ENCODE data around the gene AJAP1.
A peak's percentile ranks its signal among the peaks of the same experiment; 100 is the strongest.
"Not testable (repeated sequence)": the region's sequence is repeated elsewhere in the genome, so short reads cannot be mapped to it uniquely, and the experiment has no call there.

The AJAP1 gene, protein sequence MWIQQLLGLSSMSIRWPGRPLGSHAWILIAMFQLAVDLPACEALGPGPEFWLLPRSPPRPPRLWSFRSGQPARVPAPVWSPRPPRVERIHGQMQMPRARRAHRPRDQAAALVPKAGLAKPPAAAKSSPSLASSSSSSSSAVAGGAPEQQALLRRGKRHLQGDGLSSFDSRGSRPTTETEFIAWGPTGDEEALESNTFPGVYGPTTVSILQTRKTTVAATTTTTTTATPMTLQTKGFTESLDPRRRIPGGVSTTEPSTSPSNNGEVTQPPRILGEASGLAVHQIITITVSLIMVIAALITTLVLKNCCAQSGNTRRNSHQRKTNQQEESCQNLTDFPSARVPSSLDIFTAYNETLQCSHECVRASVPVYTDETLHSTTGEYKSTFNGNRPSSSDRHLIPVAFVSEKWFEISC

DNA sequence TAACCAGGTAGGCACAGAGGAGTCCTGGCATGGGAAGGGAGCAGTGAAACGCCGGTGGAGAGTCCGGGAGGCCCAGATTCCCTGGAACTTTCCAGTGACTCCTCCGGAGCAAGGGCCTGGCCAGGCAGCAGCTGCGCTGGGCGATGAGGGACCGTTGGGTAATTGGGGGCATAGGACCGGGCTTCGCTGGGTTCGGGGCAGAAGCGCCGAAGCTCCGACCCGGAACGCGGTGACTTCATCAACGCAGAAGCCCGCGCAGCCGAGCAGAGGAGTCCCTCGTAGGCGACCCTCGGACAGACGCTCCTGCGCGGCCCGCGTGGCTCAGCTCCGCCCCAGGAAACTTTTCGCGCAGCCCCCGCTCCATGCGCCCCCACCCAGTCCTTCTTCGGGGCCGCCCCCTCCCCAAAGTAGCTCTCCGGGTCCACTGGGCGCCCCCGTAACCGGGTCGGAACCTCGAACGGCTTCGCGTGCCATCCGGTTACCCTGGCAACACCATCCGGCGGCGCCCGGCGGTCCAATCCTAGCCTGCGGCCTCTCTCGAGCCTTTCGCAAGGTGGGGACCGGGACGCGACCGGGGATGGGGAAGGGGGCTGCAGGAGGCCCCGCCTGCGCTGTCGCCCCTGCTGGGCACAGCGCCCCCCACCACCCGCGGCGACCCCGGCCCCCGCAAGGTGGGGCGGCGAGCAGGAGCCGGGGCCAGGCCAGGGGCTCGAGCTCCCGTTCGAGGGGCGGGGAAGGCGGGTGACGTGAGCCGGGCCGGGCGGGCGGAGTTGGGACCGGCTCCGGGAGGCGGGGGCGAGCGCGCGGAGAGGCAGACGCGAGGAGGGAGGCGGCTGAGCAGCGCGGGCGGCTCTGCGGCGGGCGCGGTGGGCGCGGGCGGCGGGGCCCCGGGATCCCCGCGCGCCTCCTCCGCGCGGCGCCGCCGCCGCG is at the start of gene AJAP1:
Gene AJAP1 (plus strand): TSS at position 814 of the 930 bp plus-strand sequence. CDS start 817 bp downstream, outside the sequence.
- peak; percentile 66 for DNase-seq

DNA sequence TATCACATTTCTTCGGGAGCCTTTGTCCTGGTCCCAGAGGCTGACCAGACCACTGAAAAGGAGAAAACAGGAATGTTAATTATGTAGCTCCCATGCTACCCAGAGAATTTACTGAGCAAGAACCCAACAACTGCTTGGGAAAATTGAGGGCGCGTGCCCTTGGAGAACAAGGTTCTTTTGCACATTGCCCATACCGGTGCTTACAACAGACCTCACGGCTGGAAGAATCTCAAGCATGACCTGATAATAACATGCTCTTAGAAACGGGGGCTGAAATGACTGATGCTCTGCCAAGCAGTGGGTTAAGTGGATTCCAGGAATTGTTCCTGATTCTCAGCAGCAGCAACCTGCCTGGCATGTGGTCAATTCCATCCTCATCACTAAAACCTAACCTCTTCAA is 49.3 kb upstream of the AJAP1 start:
- DNase-seq, result peak; percentile 44

DNA sequence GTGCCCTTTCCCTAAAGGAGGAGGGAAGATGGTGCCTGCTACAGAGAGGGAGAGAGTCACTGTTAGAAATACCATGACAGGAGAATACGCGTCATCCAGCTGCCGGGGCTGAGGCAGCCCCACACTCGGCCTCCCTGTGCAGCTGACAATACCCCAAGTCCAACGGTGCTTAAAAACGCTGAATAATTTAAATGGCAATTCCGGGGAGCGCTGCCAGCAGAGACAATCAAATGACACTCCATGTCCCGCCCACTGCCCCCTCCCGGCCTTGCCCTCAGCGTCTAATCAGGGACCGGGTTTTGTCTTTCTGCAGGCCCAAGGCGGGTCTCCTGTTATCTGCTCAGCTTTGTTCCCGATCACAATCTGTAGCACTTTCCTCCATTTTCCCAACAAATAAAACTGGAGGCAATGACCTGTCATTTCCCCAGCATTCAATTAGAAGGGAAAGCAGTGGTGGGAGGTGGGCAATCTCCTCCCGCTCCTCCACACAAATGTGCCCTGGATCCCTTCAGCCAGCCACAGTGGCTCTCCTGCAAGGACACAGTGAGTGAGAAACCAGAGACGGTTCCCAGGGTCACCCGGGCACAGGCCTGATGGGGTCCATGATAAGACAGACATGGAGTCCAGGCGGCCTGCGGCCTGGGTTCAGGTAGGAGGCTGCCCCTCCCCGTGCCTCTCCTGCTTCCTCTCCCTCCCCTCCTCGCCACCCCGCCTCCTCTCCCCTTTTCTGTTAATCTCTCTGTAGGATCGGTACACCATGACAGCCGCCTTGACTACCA is 42.7 kb upstream of the AJAP1 start:
- peak; percentile 35 for DNase-seq

DNA sequence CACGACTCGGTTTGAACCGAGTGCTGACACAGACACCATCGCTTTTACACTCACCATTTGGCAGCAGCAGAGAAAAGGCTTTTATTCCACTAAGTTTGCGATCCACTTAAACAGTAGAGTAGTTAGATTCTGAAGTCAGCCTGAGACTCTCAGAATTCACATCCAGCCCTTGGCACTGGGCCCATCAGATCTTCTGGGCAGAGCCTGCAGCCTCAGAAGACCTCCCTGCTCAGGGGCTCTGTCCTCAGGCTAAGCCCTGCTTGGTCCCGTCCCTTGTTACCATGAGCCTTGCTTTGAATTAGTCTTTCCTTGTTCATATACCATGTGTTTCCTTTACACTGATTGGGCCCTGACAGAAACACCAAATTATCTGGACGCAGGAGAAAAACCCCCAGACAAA is 41.4 kb upstream of the AJAP1 start:
- DNase-seq, result no peak

DNA sequence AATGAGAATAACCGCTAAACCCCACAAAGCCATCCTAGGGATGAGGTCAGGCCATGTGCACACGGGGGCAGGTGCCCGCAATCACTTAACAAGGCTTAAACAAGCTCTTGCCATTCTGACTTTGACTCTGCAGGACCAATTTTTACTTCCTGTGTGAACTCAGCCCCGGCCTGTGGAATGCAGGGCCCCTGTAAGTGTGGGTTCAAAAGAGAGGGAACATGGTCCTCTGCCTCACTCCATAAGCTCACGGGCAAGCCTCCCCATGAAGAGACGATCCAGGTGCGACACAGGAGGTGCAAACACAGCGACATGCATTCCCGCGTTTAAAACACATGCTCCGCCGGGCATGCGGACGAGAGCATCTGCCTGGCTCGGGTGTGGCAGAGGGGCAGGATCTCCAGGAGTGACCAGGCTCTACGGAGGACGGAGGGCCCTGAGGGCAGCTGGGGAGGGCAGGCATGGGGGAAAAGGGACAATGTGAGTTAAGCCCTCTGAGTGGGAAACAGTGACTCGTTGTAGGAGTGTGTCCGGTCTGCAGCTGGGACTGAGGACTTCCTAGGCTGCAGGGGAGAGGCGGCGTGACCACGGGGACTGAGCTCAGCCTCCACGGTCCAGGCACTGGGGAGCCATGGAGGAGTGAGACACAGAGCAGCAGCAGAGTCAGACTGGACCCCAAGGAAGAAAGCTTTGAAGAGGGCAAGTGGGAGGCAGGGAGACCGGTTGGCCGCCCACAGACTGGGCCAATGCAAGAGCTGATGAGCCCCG is 40.6 kb upstream of the AJAP1 start:
- no peak for DNase-seq

DNA sequence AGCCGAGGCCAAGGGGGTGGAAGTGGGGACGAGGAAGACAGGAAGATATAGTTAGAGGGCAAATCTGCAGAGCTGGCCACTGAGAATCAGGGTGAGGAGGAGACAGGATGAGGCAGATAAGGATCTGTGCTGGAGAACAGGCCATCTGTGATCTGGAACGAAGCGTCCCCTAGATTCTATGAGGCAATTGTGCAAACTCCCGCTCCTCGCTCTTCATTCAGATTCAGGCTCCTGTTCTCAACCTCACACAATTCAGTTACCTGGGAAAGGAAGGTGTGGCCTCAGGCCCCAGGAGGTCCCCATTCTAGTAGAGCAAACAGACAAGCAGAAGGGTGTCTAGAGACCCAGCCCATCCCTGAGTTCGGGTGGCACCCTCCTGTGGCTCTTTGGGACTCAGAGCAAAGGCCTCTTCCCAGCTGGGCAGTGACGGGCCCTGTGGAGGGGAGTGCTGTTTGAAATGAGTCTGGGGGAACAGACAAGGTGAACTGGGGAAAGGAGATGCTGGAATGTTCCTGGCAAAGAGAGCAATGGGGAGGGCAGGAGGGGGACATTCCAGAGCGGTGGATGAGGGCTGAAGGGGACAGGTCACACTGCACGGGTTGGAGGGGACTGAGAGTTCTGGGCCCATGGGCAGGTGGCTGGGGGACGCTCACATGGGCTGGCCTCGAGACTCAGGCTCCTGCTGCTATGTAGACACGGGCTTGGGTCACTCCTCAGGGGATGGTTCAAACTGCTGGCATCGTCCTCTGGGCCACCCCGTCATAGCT is 39.9 kb upstream of the AJAP1 start:
- no peak for DNase-seq

DNA sequence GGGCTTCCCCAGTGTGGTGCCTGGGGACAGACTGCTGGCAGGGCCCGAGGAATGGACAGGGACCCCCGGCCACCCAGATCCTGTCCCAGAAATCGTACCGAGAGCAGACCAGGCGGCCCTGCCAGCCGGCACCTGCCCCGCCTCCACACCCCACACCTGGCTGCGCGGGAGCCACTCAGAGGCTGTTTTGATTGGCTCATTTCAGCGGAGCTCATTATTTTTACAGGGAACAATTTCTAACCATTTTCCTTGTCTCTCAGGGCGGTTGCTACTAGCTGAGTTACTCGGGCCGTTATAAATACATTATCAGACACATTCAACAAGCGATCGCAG is 39.3 kb upstream of the AJAP1 start:
- no peak for DNase-seq

DNA sequence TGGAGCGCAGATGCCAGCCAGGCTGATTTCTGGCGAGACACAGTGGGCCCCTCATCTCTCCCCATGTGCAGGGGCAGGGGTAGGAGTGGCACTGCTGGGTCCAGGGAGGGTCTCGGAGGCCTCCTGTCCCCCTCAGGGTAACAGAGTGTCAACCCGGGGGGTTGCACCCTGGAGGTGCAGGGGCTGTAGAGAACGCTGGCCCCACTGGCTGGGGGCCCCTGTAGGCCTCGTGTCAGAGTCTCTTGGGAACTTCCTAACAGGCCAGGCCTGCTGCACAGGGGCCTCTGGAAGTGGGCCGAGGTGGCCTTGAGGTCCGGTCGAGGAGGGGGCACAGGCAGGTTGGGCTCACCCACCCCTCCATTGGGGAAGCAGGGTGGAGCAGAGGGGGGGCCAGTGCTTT is 38.9 kb upstream of the AJAP1 start:
- no peak for DNase-seq

DNA sequence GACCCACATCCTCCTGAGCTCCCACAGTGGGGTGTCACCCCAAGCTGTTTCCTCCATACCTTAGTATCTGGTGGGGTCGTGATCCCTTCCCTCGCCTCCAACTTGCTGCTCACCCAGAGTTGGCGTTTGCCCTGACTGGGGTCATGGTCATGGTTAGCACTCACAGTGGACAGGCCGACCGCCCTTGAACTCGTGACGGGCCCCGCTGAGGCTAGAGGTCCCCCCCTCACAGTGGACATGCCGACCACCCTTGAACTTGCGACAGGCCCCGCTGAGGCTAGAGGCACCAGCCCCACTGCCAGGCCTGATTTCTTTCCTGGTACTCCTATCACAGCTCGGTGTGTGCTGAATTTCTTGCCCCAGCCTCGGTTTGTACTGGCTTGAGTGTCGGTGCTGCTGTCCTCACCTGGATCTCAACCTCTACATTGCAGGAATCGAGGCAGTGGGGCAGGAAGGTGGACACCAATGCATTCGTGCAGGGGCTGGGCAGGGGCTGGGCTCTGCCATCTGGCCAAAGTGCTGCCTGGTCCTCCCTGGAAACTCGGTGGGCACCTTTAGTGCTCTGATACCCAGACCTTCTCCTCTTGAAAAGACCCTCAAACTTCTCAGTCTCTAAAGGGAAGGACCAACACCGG is 37.5 kb upstream of the AJAP1 start:
- DNase-seq, result no peak

DNA sequence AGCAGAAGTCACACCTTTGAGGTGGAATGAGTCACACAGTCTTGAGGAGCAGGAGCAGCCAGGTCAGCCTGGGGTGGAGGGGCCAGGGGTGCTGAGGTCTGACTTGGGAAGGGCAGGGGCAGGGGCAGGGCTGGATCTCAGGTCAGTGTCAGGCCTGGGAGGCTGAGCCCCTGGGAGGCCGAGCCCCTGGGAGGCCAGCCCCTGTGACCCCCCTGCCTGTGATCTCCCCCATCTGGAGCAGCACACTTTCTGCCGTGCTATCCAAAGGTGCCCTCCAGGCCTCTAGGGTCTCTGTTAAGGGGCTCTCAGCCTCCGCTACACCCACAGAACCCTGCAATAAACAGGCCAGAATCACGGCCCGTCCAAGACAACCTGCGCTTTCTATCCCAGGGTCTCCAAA is 36.9 kb upstream of the AJAP1 start:
- no peak for DNase-seq

DNA sequence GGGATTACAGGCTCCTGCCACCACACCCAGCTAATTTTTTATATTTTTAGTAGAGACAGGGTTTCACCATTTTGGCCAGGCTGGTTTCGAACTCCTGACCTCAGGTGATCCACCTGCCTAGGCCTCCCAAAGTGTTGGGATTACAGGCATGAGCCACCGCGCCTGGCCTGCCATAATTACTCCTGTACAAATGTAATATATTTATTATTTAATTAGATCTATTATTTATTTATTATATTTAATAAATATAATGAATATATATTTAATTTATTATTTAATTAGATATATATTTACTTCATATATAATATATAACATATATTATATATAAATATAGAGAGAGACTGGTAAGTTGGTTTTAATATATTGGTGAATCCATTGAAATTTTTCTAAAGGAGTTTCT is 35.6 kb upstream of the AJAP1 start:
- not testable (repeated sequence) for DNase-seq

DNA sequence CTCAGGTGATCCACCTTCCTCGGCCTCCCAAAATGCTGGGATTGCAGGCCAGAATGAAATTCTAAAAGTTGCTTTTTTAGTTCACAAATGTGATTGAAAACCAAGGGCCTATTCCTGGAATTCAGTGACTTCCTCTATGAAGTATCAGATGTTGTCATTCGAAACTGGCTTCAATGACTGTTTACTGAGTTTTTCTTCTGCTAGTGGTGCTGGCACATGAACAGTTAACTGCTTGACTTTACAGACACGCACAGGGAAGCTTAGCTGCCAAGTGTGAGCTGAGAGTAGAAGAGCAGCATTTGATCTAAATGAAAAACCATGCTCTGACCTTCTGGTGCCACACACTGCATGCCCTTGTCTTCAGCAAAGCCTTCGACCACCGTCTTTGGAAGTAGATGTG is 32.8 kb upstream of the AJAP1 start:
- DNase-seq, result no peak

DNA sequence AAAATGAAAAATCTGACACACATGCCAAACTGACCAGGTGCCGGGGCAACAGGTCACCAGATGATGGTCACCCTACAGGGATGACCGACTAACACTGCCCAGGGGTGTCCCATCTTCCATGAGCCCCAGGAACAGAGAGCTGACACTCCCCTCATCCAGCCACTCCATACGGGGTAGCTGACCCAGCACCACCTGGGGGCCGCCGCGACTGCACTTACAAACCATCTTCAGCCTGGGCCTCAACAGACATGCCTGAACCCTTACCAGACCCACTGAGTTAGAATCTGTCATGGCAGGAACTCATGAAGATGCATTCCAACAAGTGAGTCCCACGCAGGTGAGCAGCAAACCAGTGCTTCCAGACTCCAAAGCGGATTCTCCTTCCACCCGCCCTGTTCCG is 31.6 kb upstream of the AJAP1 start:
- no peak for DNase-seq

DNA sequence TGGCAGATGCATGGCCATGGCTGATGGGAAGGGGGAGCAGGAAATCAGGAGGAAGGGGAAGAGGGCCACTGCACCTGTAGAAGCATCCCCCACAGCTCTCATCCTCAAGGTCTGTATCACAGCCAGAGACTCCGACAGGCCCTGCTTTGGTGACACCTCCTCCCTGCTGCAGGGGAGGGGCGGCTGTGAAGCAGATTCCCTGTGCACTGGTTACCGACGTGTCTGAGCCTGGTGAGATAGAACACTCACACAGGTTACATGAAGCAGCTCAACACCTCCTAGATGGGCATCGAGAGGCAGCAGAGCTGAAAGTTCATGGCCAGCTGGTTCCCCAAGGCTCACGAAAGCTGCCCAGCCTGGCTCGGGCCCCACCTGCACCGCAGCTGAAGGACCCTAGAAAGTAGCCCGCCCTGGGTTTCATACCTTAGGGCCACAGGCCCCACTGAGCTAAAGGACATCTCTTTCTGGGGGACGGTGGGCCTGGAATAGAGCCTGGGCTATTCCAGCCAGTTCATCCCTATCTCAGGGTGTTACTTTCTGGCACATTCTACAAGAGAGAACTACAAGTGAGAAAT is 30.2 kb upstream of the AJAP1 start:
- no peak for DNase-seq

DNA sequence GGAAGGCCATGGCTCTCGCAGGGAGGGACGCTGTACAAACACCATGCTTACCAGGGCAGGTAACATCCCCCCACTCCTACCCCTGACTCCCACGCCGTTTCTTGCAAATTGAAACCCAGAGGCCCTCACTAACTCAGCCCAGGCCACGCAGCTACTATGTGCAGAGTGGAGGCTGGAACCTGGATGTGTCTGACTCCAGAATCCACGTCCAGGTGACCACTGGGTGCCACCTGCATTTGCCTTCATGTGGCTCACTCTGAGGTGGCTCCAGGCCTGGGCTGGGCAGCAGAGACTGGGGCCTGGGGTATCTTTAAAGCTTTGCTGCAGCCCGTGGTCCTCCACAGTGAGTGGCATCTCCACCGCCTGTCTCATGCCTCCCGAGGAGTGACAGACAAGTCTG is 29.6 kb upstream of the AJAP1 start:
- DNase-seq, result no peak

DNA sequence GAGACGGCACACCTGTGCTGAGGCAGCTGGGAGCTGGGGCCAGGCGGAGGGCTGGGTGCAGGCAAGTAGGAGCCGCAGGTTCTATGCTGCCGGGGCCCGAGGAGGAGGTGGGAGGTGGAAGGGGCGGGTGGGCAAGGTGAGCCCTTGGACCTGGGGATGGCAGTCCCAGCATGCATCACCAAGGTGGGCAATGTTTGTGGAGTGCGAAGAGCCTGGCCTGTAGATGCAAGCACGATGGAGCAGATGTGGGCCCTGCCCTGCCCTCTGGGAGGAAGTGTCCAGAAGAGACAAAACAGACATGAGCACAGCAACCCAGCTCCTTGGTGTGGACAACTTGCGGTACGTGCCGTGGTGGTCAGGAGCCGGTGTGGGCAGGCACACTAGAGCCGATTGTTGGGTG is 28.3 kb upstream of the AJAP1 start:
- no peak for DNase-seq

DNA sequence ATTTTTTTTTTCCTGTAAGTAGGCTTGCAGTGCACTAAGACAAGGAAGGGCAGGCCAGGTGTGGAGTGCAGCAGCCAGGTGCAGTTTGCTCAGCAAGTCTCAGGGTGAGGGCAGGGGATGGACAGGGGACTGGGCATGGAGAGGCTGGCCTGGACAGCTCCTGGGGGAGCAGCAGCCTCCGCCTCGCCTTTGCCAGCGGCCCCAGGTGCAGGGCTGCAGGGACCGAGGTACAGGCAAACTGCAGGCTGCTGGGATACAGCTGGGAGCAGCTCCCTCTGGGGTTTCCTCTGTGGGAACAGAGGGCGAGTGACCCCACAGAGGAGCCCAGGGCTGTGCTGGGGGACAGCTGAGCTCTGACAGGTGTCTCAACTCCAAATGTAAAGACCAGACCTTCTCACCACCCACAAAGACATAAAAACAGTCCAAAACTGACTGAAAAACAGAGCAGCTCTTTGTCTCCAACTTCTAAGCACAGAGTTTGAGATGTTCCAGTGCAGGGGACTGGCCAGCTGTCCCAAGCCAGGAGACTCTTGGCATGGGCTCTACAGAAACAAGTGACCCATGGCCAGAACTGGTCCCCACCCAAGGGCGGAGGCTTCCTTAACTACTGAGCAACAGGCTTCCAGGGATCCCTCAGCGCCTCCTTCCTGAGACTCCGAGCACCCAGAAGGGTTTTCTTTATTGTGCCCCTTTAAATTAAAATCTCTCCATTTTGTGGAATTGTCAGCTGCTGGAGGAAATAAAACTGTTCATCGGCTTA is 27.7 kb upstream of the AJAP1 start:
- no peak for DNase-seq

DNA sequence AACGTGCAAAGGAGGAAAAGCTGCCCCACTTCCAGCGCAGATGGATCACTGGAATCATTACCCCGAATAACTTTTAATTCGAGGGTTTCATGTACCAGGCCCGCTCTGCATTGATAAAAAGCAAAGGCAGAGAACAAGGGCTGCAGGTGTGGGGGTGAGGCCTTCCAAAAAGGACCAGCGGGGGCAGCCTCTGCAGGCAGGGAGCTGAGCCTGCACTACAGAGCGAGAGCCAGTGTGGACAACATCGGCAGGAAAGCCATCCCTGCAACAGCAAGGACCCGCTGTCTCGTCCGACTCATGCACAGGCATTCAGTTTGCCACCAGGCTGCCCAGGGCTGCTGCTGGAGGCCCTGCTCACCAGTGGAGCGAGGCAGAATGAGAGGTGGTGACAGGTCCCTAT is 27.1 kb upstream of the AJAP1 start:
- no peak for DNase-seq

DNA sequence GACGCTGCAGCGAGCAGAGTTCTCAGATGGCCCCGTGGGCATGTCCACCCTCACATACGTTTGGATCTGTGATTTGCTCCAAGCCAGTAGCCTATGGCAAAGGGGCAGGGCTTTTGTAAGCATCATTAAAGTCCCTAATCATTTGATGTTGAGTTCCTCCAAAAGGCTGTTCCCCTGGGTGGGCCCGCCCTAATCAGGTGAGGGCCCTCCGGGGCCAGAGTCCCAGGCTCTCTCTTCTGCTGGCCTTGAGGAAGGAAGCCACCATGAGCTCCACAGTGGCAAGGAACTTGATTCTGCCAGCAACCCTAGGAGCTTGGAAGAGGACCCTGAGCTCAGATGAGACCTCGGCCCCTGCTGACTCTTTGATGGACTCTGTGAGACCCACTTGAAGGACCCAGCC is 25.4 kb upstream of the AJAP1 start:
- DNase-seq, result no peak

DNA sequence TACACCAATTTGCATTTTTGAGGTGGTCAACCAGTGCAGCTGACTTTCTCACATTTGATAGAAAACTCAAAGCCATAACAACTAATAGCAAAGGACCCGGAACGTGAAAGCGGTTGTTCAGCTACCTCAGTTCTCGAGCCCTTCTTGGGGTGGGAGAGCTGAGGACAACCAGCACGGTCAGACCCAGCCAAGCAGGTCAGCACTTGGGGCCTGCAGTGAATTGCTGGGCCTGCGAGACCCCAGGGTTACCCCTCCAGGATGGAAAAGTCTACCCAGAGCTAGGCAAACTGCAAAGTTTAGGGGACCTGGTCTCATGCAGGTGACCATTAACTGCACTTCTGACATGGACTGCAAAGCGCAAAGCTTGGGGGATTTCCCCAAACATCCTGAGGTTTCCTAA is 23.8 kb upstream of the AJAP1 start:
- DNase-seq, result no peak

Measured in eye (tissue), 1 donor.